Transverse colon (tissue), 4 donors: Measurements from ENCODE around the gene GJB5.

ENCODE experiments used
- EP300 ChIP-seq: sonication (generic); formaldehyde crosslinking; IDR thresholded peaks from one replicate; pipeline ENCODE4 v1.6.1; 2017; ENCODE audit warnings: antibody characterized with exemption, low read depth
- POLR2A ChIP-seq: fragments of 450-650 bp; IDR thresholded peaks from one replicate; pipeline ENCODE4 v1.6.1; 2016; ENCODE audit warnings: antibody characterized with exemption, mild to moderate bottlenecking, moderate library complexity
- POLR2AphosphoS5 ChIP-seq, 3 donors: sonication (generic); formaldehyde crosslinking; IDR thresholded peaks; one replicate each; pipeline ENCODE4 v1.6.1; 2016; ENCODE audit warnings: antibody characterized with exemption in 3 of 3
- TF ChIP-seq, protein P1 (sequence below), 5 experiments: fragments of 200-600 bp in 3 of 5; fragments of 450-650 bp in 2 of 5; sonication (generic) in 3 of 5; IDR thresholded peaks; 1 replicate in 2 of 5; 2 replicates in 3 of 5; pipeline ENCODE4 v1.5.1; 2016 to 2017; ENCODE audit warnings: antibody characterized with exemption in 5 of 5, inconsistent platforms in 3 of 5, mild to moderate bottlenecking in 2 of 5, moderate library complexity in 1 of 5

- TF ChIP-seq POLR2AphosphoS5 (IDR thresholded peaks at IDR 0.05), result no peak
- TF ChIP-seq, protein P1, sequence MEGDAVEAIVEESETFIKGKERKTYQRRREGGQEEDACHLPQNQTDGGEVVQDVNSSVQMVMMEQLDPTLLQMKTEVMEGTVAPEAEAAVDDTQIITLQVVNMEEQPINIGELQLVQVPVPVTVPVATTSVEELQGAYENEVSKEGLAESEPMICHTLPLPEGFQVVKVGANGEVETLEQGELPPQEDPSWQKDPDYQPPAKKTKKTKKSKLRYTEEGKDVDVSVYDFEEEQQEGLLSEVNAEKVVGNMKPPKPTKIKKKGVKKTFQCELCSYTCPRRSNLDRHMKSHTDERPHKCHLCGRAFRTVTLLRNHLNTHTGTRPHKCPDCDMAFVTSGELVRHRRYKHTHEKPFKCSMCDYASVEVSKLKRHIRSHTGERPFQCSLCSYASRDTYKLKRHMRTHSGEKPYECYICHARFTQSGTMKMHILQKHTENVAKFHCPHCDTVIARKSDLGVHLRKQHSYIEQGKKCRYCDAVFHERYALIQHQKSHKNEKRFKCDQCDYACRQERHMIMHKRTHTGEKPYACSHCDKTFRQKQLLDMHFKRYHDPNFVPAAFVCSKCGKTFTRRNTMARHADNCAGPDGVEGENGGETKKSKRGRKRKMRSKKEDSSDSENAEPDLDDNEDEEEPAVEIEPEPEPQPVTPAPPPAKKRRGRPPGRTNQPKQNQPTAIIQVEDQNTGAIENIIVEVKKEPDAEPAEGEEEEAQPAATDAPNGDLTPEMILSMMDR (IDR thresholded peaks at IDR 0.05), result no peak
- TF ChIP-seq EP300, result no peak
- no peak for TF ChIP-seq POLR2A
Measured at GRCh38 chr1:34803770-34804169, 48.9 kb downstream of the GJB5 start.
